DOHH2 (cell line): ENCODE measurements around the gene KRTAP23-1.

ENCODE experiments used
- EZH2phosphoT487 ChIP-seq: fragments of 200-600 bp; sonication (generic); IDR thresholded peaks from 2 replicates; pipeline ENCODE4 v1.6.1; 2017; ENCODE audit warnings: borderline replicate concordance, mild to moderate bottlenecking, antibody characterized with exemption, low read length, moderate library complexity, mixed read lengths
- TF ChIP-seq, protein P1 (sequence below): fragments of 200-600 bp; sonication (generic); IDR thresholded peaks from one replicate; pipeline ENCODE4 v1.5.1; 2014; ENCODE audit warnings: antibody characterized with exemption, mild to moderate bottlenecking, low read depth, low read length; ENCODE audit not compliant: poor library complexity, severe bottlenecking

DNA sequence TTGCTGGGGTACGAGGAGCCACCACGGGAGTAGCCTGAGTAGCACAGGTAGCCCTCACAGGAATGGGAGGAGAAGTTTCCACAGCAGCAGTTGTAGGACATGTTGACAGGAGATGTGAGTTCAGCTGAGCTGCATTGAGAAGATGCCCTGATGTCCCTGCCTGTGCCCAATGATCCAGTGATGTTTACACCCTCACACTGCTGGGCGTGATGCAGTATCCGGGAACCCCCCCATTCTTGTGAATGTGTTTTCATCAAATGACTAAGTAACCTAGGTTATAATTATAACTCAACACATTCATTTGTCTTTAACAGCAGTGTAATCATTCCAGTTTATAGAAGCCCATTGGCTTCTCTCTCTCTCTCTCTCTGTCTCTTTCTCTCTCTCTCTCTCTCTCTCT is at the start of gene KRTAP23-1:
- TF ChIP-seq, protein P1, sequence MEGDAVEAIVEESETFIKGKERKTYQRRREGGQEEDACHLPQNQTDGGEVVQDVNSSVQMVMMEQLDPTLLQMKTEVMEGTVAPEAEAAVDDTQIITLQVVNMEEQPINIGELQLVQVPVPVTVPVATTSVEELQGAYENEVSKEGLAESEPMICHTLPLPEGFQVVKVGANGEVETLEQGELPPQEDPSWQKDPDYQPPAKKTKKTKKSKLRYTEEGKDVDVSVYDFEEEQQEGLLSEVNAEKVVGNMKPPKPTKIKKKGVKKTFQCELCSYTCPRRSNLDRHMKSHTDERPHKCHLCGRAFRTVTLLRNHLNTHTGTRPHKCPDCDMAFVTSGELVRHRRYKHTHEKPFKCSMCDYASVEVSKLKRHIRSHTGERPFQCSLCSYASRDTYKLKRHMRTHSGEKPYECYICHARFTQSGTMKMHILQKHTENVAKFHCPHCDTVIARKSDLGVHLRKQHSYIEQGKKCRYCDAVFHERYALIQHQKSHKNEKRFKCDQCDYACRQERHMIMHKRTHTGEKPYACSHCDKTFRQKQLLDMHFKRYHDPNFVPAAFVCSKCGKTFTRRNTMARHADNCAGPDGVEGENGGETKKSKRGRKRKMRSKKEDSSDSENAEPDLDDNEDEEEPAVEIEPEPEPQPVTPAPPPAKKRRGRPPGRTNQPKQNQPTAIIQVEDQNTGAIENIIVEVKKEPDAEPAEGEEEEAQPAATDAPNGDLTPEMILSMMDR: no peak
- no peak for TF ChIP-seq EZH2phosphoT487
